GM19397 (cell line): ENCODE data around the gene CCDC9B.

Experiments used
- ATAC-seq: cut with Tn5 transposase; IDR thresholded peaks from one replicate; pipeline ENCODE4 v1.9.1; 2021; ENCODE audit warnings: mild to moderate bottlenecking, moderate library complexity; ENCODE audit not compliant: unreplicated experiment

CCDC9B gene

DNA sequence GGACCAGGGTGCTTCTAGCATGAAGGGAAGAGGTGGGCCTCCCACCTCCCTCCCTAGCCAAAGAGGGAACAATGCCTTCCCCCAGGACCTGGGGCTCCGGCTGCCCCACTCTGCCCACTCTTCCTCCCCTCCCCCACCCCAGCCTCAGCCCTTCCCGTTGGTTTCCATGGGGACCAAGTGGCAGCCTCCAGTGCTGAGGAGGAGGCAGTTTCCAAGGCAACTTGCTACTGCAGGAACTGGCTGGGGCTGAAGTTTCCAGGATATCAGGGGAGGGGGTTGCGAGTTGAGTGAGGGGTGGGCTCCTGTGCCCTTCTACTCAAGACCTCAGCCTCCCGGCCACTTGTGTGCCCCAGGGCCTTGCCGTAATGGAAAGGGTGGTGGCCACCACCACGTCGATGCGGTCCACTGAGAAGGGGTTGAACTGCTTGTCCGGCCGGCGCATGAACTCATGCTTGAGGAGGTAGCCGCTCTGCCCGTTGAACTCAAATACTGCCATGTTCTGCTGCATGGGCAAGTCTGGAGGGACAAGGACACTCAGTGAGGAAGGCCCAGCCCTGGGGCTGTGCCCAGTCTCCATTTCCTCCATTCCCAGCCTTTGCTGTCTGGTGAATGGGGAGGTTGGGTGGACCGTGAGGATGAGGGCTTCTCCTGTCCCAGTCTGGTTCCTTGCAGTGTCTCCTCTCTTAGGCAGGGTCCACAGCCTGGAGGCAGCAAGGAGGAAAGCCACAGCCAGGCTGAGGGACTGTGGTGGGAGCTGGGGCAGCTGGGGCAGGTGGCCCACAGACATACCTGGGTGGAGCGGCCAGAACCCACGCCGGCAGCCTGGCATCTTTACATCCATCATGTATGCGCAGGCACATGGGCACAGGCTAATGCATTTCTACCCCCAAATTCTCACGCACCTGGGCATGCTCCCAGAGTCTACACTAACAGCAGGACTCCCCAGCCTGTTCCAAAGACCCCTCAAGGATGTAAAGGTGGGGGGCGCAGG is 46.5 kb downstream of the CCDC9B start:
- ATAC-seq: no peak

DNA sequence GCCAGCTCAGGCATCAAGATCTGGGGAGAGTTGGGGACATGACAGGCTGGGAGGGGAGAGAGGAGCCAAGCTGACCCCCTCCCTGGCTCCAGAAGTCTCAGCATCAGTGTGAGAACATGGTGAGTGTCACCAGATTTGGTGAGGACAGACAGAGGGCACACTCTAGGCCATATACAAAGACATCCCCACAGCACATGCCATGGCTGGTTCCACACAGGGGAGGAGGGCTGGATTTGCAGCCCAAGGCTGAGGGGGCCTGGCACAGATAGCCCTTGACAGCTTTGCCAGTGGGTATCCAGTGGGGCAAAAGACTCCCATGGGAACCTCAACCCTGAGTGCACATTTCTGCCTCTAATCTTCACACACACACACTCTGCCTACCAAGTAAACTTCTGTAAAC is 47.7 kb downstream of the CCDC9B start:
- no peak for ATAC-seq

DNA sequence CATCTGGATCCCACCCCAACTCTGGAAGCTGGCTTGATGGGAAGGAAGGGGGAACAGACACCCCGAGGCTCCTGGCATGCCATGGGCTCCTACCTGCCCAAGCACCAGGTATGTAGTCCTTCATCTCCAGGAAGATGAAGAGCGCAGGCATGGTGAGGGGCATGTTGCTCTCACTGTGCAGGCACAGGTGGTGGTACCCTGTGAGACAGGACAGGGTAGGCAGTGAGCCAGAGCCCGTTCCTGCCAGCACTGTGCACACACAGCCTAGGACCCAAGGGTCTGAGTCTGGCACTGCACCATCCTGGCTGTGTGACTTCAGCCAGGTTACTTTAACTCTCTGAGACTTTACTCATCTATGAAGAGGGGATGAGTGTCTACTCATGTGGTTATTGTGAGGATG is 48.5 kb downstream of the CCDC9B start:
- no peak for ATAC-seq

DNA sequence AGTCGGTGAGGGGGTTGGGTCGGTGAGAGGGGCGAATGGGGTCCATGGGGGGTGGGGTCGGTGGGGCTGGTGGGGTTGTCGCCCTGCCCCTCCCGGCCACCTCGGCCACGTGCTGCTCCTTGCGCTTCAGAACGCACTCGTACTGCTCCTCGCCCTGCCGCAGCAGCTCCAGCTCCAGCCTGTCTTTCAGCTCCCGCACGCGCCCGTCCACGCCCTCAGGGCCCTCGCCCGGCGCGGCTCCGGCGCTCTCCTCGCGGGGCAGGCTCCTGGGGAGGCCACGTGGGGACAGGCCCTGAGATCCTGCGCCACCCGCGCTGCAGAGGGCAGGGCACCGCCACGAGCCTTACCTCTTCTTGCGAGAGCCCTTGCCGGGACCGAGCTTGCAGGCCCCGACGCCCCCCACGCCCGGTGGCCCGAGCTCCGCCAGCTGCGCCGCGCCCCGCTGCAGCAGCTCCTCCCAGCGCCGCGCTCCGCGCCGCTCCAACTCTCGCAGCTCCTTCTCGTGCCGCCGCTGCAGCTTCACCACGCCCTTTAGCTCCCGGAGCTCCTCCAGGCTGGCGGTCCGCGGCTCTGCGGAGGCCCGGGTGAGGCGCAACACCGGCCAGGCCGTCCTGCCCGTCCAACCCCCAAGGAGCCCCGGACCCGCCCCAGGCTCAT is 49.7 kb downstream of the CCDC9B start:
- no peak for ATAC-seq

DNA sequence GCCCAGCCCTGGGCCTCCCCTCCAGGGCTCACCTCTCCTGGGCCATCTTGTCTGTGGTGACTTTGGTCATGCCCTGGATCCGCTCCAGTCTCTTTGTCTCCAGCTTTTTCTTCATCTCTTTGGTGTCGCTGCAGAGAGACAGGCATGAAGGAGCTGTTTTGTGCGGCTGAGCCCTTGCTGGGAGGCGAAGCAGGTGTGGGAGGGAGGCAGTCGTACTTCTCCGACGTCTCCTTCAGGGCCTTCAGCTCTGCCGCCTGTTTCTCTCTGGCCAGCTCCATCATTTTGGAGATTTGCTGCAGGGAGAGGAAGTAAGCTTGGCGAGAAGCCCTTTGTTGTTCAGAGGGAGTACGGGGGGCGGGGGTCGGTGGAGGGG is 50.2 kb downstream of the CCDC9B start:
- ATAC-seq: no peak

DNA sequence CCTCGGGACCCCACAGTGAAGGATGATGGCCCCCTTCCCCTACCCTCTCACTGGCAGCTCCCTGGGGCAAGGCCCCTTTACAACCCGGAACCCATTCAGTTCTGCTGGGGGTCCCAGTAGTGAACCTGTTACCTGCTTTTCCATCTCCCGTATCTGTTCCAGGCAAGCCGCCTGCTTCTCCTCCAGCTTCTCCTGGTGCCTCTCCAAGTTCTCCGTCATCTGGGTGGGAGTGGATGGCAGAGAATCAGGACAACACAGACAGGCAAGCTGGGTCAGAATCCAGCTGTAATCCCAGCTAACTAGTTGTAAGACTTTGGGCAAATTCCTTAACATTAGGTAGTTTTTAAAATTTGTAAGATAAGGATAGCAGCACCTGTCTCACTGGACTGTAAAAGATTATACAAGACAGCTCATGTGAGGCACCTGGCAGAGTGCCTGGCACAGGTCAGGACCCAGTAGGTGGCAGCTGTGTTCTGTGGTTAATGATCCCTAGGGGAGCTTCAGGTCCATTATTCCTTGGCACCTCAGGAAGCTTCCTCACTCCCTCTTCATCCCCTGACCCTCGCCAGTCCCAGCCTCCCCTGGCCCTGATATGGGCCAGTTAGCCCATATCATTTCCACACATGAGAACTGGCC is 51.5 kb downstream of the CCDC9B start:
- ATAC-seq: no peak

DNA sequence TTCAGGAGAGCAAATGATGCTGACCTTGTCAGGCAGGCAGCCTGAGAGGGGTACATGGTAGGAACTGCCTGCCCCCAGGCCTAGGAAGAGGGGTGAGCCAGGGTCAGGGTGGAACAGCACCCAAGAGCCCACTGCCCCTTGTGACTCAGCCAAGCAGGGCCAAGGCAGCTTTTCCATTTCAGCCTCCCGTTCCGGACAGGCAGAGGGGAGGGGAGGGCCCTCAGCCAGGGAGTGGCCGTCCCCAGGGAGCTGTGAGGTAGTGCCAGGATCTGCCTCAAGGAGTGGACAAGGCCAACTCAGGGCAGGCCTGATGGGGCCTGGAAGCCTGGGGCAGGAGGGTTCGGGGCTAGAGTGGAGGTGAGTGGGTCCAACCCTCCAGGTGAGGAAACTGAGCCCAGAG is 52.8 kb downstream of the CCDC9B start:
- ATAC-seq: no peak

DNA sequence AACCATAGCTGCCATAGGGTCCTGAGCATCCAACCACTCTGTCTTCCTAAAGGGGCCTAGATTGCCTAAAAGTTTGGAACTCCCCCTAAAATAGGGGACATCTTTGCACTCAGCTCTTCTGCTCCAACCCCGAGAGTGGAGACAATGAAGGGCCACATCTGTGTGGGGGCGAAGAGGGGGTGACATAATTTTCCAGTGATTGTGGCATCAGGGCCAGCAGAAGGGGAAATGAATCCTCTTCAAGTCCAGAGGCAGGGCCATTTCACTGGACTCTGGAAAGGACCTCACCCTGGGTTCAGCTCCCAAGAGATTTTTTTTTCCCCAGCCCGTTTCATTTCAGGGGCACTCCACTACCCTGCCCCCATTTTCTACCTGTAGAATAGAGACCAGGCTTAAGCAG is 53.2 kb downstream of the CCDC9B start:
- no peak for ATAC-seq

DNA sequence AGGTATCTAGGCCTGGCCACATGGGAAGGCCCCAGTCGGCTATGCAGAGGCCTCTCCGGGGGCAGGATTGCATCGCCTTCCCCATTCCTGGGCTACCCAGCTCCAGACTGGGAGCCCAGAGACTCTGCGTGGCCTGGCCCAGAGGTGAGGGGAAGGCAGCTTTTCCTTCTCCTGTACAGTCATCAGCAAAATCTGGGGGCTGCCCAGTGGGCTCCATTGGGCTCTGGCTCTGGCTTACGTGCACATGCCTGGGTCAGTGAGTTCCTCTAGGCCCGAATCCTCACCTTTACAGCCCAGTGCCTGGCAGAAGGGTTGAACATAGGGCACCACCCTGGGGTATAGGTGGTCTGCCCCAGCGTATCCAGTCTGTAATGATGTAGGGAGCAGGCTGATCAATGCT is 53.9 kb downstream of the CCDC9B start:
- no peak for ATAC-seq

DNA sequence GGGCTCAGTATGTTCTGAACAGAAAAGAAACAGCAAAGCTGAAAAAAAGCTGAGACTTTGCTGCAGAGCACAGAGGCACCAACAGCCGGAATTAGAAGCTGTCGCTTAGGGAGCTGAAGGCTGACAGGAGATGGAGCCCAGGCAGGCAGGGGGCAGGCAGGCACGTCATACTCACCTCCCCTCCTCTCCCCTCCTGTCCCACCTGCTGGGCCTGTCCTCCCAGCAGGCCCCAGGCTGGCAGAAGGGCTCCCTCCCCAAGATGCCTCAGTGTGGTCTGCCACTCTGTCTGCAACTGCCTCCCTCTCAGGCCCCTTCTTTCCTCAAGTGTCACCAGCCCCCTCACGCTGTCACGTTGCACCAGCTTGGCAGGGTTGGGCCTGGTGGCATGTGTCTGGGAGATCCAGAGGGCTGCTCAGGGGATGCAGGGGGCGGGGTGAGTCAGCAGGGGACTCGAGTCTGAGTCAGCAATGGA is 54.6 kb downstream of the CCDC9B start:
- ATAC-seq: no peak

DNA sequence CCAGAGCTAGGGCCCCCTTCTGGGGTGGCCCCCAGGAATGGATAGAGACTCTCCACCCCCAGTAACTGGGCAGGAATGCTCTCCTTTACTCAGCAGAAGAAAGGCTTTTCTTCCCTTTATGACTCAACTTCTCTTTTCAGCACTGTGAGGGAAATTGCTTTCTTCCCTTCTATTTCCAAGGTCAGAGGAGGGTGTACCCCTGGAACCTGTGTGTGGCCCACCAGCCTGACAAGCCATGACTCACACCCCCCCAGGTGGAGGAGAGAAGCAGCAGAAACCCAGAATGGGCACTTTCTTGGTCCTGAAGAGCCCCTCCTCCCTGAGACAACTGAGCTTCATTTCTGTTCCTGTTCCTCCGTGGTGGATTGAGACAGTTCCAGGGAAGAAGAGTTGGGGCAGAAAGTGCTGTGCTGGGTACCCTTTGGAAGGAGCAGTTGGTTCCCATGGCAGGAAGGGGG is 55.2 kb downstream of the CCDC9B start:
- no peak for ATAC-seq

DNA sequence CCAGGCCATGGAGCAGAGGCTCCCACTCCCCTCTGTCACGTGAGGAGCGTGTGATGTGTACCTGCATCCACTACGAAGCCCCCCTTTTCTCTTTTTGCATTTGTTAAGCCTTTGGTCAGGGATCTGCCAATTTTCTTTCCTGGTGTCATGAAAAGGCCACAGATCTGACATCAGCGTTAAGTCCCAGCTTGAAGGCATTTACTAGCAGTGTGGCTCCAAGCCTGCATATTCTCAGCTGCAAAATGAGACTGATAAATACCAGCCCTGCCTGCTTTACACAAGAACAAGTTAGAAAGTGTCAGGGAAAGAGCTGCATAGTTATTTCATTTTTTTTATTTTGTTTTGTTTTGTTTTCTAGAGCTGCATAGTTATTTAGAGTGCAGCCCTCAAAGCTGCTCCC is 55.6 kb downstream of the CCDC9B start:
- no peak for ATAC-seq

DNA sequence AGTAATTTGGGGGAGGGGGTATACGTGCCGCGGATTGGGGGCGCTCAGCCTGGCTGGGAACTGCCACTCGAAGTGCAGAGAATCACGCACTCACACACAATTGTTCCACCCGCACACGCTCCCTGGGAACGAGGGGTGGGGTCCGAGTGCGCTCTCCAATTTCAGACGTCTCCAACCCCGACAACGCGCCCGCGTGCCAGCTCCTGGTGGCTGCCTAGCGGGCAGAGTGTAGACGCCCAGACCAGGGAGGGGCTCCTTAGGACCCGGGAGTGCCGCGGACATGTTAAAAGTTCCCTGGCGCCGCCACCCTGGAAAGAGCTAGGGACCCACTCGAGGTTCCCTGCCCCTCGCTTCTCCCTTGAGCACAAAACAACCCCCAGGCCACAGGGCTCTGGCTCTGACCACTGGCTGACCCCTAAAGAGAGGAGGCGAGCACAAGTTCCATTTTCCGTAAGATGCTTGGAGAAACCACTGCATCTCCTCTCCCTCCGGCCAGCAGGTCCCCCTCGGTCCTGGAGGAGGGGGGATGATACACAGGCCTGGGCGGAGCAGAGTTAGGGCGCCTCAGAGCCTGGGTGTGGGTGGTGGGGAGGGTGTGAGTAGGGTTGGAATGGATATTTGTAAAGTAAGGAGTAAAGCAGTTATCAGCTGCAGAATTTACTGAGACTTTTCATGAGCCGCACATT is 57.0 kb downstream of the CCDC9B start:
- no peak for ATAC-seq

DNA sequence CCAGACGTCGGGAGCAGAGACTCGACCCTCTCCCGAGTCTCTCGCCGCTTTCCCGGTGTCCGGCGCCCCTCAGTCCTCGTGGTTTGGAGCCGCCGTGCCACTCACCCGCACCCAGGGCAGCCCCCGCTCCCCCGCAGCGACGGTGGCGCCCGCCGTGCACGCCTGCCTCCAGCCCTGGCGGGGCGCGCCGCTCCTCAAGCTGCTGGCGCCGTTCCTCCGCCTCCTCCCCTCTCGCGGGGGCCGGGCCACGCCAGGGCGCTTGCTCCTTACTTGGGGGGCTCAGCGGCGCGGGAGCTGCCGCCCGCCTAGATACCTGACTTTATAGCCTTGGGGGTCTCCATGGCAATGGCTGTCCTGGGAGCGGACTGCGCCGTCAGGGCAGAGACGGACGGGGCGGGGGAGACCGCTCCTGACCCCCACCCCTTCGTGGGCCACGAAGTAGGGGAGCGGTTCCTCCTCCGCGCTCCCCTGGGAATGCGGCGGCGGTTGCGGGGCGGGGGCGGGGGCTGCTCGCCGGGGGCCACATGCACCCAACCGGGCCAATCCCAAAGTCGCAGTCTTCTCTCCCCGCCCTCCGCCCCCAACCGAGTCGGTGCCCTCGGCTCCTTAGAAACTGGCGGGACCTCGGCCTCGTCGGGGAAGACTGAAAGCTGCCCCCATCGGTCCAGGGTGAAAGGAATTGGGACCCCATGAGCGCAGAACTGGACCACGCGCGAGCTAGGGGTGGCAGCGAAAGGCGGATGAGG is 57.7 kb downstream of the CCDC9B start, which contains the start of gene ANKRD63:
Gene ANKRD63 (minus strand): TSS at position 196 of the 746 bp plus-strand sequence. CDS start 478 bp downstream, outside the sequence.
- ATAC-seq: no peak

DNA sequence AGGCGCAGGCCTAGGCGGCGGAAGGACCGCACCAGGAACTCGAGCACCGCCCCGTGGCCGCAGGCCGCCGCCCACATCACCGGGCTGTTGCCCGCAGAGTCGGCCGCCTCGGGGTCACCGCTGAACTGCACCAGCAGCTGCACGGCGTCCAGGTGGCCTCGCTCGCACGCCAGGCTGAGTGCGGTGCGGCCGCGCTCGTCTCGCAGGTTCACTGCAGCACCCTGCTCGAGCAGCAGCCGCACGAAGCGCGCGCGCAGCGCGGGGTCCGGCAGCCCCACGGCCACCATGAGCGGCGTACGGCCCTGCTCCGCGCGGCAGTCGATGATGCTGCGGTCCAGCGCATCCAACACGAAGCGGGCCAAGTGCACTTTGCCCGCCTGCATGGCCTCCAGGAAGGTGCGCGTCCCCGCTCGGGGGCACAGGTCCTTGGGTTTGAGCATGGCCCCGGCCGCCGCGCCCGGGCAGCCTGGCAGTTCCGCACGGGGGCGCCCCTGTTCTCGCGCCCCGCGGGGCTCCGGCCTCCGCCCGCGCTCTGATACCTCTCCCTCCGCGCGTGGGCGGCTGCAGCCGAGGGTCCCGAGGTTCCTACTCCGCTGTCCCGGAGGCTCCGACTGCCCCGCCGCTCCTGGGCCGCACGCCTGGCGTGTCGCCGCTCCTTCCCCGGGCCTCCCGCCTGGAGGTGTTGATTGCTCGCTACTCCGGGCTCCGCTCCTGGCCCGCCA is 58.4 kb downstream of the CCDC9B start:
- no peak for ATAC-seq

DNA sequence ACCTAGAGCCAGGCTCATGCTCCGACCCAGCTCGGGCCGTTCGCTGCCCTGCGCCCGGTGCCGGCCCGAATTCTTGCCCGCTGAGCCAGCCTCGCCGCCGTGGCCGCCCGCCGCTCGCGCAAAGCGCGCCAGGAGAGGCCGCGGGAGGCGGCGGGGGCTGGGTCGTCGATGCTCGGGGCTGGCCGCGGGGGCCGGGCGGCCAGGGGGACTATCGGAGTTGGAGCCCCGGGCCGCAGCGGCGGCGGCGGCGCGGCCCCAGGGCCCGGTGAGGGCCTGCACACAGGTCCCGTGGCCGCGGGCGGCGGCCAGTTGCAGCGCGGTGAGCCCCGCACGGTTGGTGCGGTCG is 59.0 kb downstream of the CCDC9B start:
- no peak for ATAC-seq
